Measurements from ENCODE around the gene TH. TPM values are rescaled to one million over a fixed set of nuclear protein-coding genes. Genes with fewer than 3 reads are reported as not detected.

TH gene
- not detected for total RNA-seq
- polyA plus RNA-seq = not detected
- long read RNA-seq, donor 1 = 0 reads
- long read RNA-seq, donor 2 = 0 reads
- long read RNA-seq, donor 3 = 0 reads
- long read RNA-seq, donor 4 = 0 reads

DNA sequence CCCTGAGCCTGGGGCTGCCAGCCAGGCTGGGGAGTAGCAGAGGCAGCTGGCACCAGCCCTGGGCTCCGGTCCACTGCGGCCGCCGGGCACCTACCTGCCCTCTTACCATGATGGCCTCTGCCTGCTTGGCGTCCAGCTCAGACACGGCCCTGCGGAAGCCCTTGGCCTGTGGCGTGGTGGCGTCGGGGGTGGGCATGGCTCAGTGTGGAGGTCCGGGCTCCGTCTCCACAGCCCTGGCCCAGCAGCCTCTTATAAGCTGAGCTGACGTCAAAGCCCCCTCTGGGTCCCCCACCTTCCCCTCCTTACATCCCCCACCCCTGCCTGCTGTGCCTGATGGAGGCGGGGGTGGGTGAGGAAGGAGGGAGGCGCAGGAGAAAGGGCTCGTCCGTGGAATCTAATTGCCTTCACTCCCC lies at the start of gene TH:
TSS of gene TH (minus strand) at position 225 of the 413 bp plus-strand sequence. CDS start at position 196, 29 bp downstream.
- ATAC-seq = no peak
- intact Hi-C loops (cut with DNase I) = no loop called here
- WGBS = 66% methylated on average over 17 of the region's 17 CpGs
- Histone ChIP-seq H3K27ac (ENCODE audit: low read length) (no peak within 1 kb of the TSS), H3K9me3 (ENCODE audit: control insufficient read depth, low read length) (no peaks in the 10 kb centered on the region), H3K27me3 (ENCODE audit: control insufficient read depth, insufficient read depth) (no peaks in the 10 kb centered on the region), H3K4me3 (ENCODE audit: low read length) (no peak within 1 kb of the TSS), H3K4me1 (ENCODE audit: control insufficient read depth, insufficient read depth, low read length) (no peaks in the 10 kb centered on the region)
- no peak for DNase-seq

GRCh38 chr11:2221024-2221423 lies 49.4 kb upstream of the TH start:
- no peak for DNase-seq
- Histone ChIP-seq H3K4me1 (ENCODE audit: control insufficient read depth, insufficient read depth, low read length) (no peaks in the 10 kb centered on the region), H3K9me3 (ENCODE audit: control insufficient read depth, low read length) (no peaks in the 10 kb centered on the region), H3K27me3 (ENCODE audit: control insufficient read depth, insufficient read depth) (no peaks in the 10 kb centered on the region), H3K4me3 (ENCODE audit: low read length) (no peak overlapping the region), H3K27ac (ENCODE audit: low read length) (no peak overlapping the region)
- no peak for ATAC-seq
- intact Hi-C loops (cut with DNase I) = no loop called here
- WGBS = 68% methylated on average over 1 of the region's 1 CpG

- WGBS = 72% methylated on average over 3 of the region's 3 CpGs
- Histone ChIP-seq H3K27ac (ENCODE audit: low read length) (no peak overlapping the region), H3K27me3 (ENCODE audit: control insufficient read depth, insufficient read depth) (no peaks in the 10 kb centered on the region), H3K9me3 (ENCODE audit: control insufficient read depth, low read length) (no peaks in the 10 kb centered on the region), H3K4me3 (ENCODE audit: low read length) (no peak overlapping the region), H3K4me1 (ENCODE audit: control insufficient read depth, insufficient read depth, low read length) (no peaks in the 10 kb centered on the region)
- intact Hi-C loops (cut with DNase I) = no loop called here
- ATAC-seq = no peak
- DNase-seq = no peak
Measured at GRCh38 chr11:2220173-2220771, 48.7 kb upstream of the TH start.

- ATAC-seq (no peak), DNase-seq (no peak)
- Histone ChIP-seq H3K9me3 (ENCODE audit: control insufficient read depth, low read length) (no peaks in the 10 kb centered on the region), H3K27me3 (ENCODE audit: control insufficient read depth, insufficient read depth) (no peaks in the 10 kb centered on the region), H3K4me3 (ENCODE audit: low read length) (no peak overlapping the region), H3K4me1 (ENCODE audit: control insufficient read depth, insufficient read depth, low read length) (no peaks in the 10 kb centered on the region), H3K27ac (ENCODE audit: low read length) (no peak overlapping the region)
- WGBS = 66% methylated on average over 6 of the region's 6 CpGs
- intact Hi-C loops (cut with DNase I) = loop anchor here in 1 of 4 donors (10.0 kb wide), 1 partner anchor 55 kb away; the partner anchor contains the start of gene ASCL2
Measured at GRCh38 chr11:2219318-2220017, 47.9 kb upstream of the TH start.

- intact Hi-C loops (cut with DNase I) = loop anchor here in 1 of 4 donors (10.0 kb wide), 1 partner anchor 57 kb away; the partner anchor contains the start of gene ASCL2
- WGBS = 61% methylated on average over 3 of the region's 3 CpGs
- Histone ChIP-seq H3K27ac (ENCODE audit: low read length) (no peak overlapping the region), H3K9me3 (ENCODE audit: control insufficient read depth, low read length) (no peaks in the 10 kb centered on the region), H3K4me1 (ENCODE audit: control insufficient read depth, insufficient read depth, low read length) (no peaks in the 10 kb centered on the region), H3K27me3 (ENCODE audit: control insufficient read depth, insufficient read depth) (no peaks in the 10 kb centered on the region), H3K4me3 (ENCODE audit: low read length) (no peak overlapping the region)
- DNase-seq = no peak
- ATAC-seq = no peak
Measured at GRCh38 chr11:2218031-2218633, 46.5 kb upstream of the TH start.

GRCh38 chr11:2217211-2218030 lies 45.8 kb upstream of the TH start:
- WGBS = 68% methylated on average over 23 of the region's 23 CpGs
- no peak for ATAC-seq
- no peaks in the 10 kb centered on the region for H3K9me3 ChIP-seq (ENCODE audit: control insufficient read depth, low read length)
- no peaks in the 10 kb centered on the region for H3K4me1 ChIP-seq (ENCODE audit: control insufficient read depth, insufficient read depth, low read length)
- no peak overlapping the region for H3K4me3 ChIP-seq (ENCODE audit: low read length)
- no peaks in the 10 kb centered on the region for H3K27me3 ChIP-seq (ENCODE audit: control insufficient read depth, insufficient read depth)
- no peak for DNase-seq
- intact Hi-C loops (cut with DNase I) = loop anchor here in 1 of 4 donors (10.0 kb wide), 1 partner anchor 57 kb away; the partner anchor contains the start of gene ASCL2
- H3K27ac ChIP-seq (ENCODE audit: low read length) = no peak overlapping the region

- ATAC-seq = no peak
- no peak for DNase-seq
- intact Hi-C loops (cut with DNase I) = loop anchor here in 1 of 4 donors (10.0 kb wide), 1 partner anchor 58 kb away; the partner anchor contains the start of gene ASCL2
Measured at GRCh38 chr11:2216400-2217064, 44.9 kb upstream of the TH start.

DNA sequence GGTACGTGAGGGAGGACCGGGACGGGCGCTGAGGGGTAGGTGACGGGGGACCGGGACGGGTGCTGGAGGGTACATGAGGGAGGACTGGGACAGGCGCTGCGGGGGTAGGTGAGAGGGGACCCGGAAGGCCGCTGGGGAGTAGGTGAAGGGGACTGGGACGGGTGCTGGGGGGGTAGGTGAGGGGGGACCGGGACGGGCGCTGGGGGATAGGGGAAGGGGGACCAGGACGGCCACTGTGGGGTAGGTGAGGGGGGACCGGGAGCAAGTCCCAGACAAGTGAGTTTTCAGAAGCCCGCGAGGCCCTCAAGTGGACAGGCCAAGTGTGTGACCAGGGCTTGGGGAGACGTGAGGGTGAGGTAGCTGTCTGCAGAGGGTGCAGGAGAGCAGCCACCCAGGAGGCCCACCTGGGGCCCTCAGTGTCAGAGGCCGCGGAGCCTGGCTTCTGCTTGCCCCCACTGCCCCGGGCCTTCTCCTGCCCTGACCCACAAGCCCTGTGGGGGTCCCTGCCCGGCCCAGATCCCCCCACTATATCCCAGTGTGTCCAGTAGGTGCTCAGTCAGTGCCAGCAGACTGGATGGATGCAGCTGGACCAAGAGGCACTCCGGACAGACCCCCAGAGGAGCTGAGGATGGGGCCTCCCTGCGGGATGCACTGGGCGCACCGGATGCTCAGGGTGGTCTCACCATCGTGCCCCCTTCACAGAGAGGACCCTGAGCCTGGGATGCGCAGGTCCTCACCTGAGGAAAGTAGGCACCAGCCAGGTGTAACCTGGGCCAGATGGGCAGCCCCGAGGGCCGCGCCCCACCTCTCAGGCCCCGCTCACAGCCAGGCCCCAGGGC lies 44.2 kb upstream of the TH start:
- Histone ChIP-seq H3K9me3 (ENCODE audit: control insufficient read depth, low read length) (no peaks in the 10 kb centered on the region), H3K4me3 (ENCODE audit: low read length) (no peak overlapping the region), H3K4me1 (ENCODE audit: control insufficient read depth, insufficient read depth, low read length) (no peaks in the 10 kb centered on the region), H3K27ac (ENCODE audit: low read length) (no peak overlapping the region), H3K27me3 (ENCODE audit: control insufficient read depth, insufficient read depth) (no peaks in the 10 kb centered on the region)
- DNase-seq (peak in 1 of 3 donors; percentile 56), ATAC-seq (no peak)
- intact Hi-C loops (cut with DNase I) = loop anchor here in 1 of 4 donors (10.0 kb wide), 1 partner anchor 59 kb away; the partner anchor contains the start of gene ASCL2
- 87% methylated on average over 34 of the region's 34 CpGs for WGBS

More at GRCh38 chr11:2216400-2217064, 44.9 kb upstream of the TH start:
- 83% methylated on average over 9 of the region's 9 CpGs for WGBS
- Histone ChIP-seq H3K4me1 (ENCODE audit: control insufficient read depth, insufficient read depth, low read length) (no peaks in the 10 kb centered on the region), H3K4me3 (ENCODE audit: low read length) (no peak overlapping the region), H3K9me3 (ENCODE audit: control insufficient read depth, low read length) (no peaks in the 10 kb centered on the region), H3K27me3 (ENCODE audit: control insufficient read depth, insufficient read depth) (no peaks in the 10 kb centered on the region), H3K27ac (ENCODE audit: low read length) (no peak overlapping the region)

DNA sequence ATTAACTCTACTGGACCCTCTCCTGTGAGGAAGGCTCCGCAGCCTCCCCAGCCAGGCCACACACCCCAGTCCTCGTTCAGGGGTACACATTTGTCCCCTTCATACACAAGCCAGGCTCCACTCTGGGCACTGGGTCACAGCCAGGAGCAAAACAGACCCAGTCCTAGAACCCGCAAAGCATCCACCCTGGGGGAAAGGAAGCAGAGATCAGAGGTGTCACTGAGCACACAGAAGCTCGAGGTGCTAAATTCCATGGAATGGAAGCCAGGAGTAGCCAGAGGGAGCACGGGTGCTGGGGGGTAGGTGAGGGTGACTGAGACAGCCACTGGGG lies 43.6 kb upstream of the TH start:
- no peak for ATAC-seq
- WGBS = 82% methylated on average over 5 of the region's 5 CpGs
- no peak for DNase-seq

More for the DNA sequence above, 43.6 kb upstream of the TH start:
- H3K27me3 ChIP-seq (ENCODE audit: control insufficient read depth, insufficient read depth) = no peaks in the 10 kb centered on the region
- H3K4me3 ChIP-seq (ENCODE audit: low read length) = no peak overlapping the region
- intact Hi-C loops (cut with DNase I) = loop anchor here in 1 of 4 donors (10.0 kb wide), 1 partner anchor 60 kb away; the partner anchor contains the start of gene ASCL2
- no peak overlapping the region for H3K27ac ChIP-seq (ENCODE audit: low read length)
- H3K4me1 ChIP-seq (ENCODE audit: control insufficient read depth, insufficient read depth, low read length) = no peaks in the 10 kb centered on the region
- H3K9me3 ChIP-seq (ENCODE audit: control insufficient read depth, low read length) = no peaks in the 10 kb centered on the region
